ENCODE data around the gene CCSER1. TPM values are rescaled to one million over a fixed set of nuclear protein-coding genes. Genes with fewer than 3 reads are reported as not detected.

Gene CCSER1
- total and polyA plus RNA-seq, 4 donors = 0.18 to 2.3 (median 1.2) TPM

- 71% methylated on average over 2 of the region's 2 CpGs for WGBS
- no peaks in the 10 kb centered on the region for H3K4me1 ChIP-seq (ENCODE audit: control insufficient read depth in 4 of 4, insufficient read depth in 4 of 4, low read length in 3 of 4)
Measured at GRCh38 chr4:90080116-90080515, 47.1 kb upstream of the CCSER1 start.

More at GRCh38 chr4:90080116-90080515, 47.1 kb upstream of the CCSER1 start:
- no peak for DNase-seq (ENCODE audit: low spot score)
- Histone ChIP-seq H3K4me3 (ENCODE audit: low read depth in 1 of 3, low read length in 3 of 3) (no peak overlapping the region), H3K27ac (ENCODE audit: low read depth in 1 of 2, low read length in 2 of 2) (no peak overlapping the region), H3K27me3 (ENCODE audit: control insufficient read depth in 4 of 4, insufficient read depth in 4 of 4, low read length in 3 of 4) (no peaks in the 10 kb centered on the region), H3K9me3 (ENCODE audit: control insufficient read depth in 4 of 4, low read length in 3 of 4) (no peaks in the 10 kb centered on the region), H3K9ac (ENCODE audit: low read depth in 1 of 2, low read length in 2 of 2) (no peak overlapping the region), H3K36me3 (ENCODE audit: control insufficient read depth in 4 of 4, insufficient read depth in 3 of 4, low read depth in 1 of 4, low read length in 3 of 4) (no peaks in the 10 kb centered on the region)
- TF ChIP-seq NR2F2 (IDR thresholded peaks at IDR 0.05) (no peak), EGR1 (IDR thresholded peaks at IDR 0.05; ENCODE audit: low read depth in 2 of 2) (no peak), REST (IDR thresholded peaks at IDR 0.05) (no peak), ATF3 (IDR thresholded peaks at IDR 0.05) (no peak), CTCF (IDR thresholded peaks at IDR 0.05; ENCODE audit: low read depth, low read length, missing input control) (no peak), FOXA1 (IDR thresholded peaks at IDR 0.05) (no peak), GABPA (IDR thresholded peaks at IDR 0.05 in 1 of 2, conservative IDR thresholded peaks at IDR 0.05 in 1 of 2) (no peak), SP1 (IDR thresholded peaks at IDR 0.05) (no peak), TAF1 (conservative IDR thresholded peaks at IDR 0.05) (no peak), ZBTB33 (IDR thresholded peaks at IDR 0.05) (no peak), HNF4A (conservative IDR thresholded peaks at IDR 0.05) (no peak), RXRA (IDR thresholded peaks at IDR 0.05) (no peak), JUND (IDR thresholded peaks at IDR 0.05) (no peak), FOXA2 (IDR thresholded peaks at IDR 0.05) (no peak), YY1 (IDR thresholded peaks at IDR 0.05) (no peak), RAD21 (IDR thresholded peaks at IDR 0.05) (no peak), HNF4G (IDR thresholded peaks at IDR 0.05) (no peak)

Measured in liver (tissue), 9 donors.